ENCODE data around the gene SKAP1. TPM values are rescaled to one million over a fixed set of nuclear protein-coding genes. Genes with fewer than 3 reads are reported as not detected.

SKAP1 gene
- total RNA-seq, 1 donor from 2014 or later: 5.1 TPM

GRCh38 chr17:48406936-48407567, 23.0 kb downstream of the SKAP1 start:
- Histone ChIP-seq H3K27ac (no peak overlapping the region), H3K4me1 (no peaks in the 10 kb centered on the region), H3K4me3 (no peak overlapping the region), H3K36me3 (no peaks in the 10 kb centered on the region), H3K27me3 (peaks cover 58% of the 10 kb centered on the region), H3K9me3 (no peaks in the 10 kb centered on the region)
- intact Hi-C loops (cut with DNase I): no loop called here
- TF ChIP-seq CTCF (IDR thresholded peaks at IDR 0.05): no peak
- DNase-seq (no peak), ATAC-seq (no peak)

GRCh38 chr17:48394821-48395220, 35.2 kb downstream of the SKAP1 start:
- no peak overlapping the region for H3K4me3 ChIP-seq
- no peak for DNase-seq

GRCh38 chr17:48393283-48393682, 36.7 kb downstream of the SKAP1 start:
- Histone ChIP-seq H3K4me3 (no peak overlapping the region), H3K9me3 (no peaks in the 10 kb centered on the region), H3K4me1 (no peaks in the 10 kb centered on the region), H3K27ac (no peak overlapping the region), H3K27me3 (peaks cover 31% of the 10 kb centered on the region), H3K36me3 (no peaks in the 10 kb centered on the region)
- no peak for ATAC-seq
- no peak for DNase-seq
- intact Hi-C loops (cut with DNase I): no loop called here
- no peak for TF ChIP-seq CTCF (IDR thresholded peaks at IDR 0.05)

More at GRCh38 chr17:48394821-48395220, 35.2 kb downstream of the SKAP1 start:
- Histone ChIP-seq H3K9me3 (no peaks in the 10 kb centered on the region), H3K36me3 (no peaks in the 10 kb centered on the region), H3K27ac (no peak overlapping the region), H3K4me1 (no peaks in the 10 kb centered on the region), H3K27me3 (peaks cover 29% of the 10 kb centered on the region)
- no peak for TF ChIP-seq CTCF (IDR thresholded peaks at IDR 0.05)
- ATAC-seq: no peak
- intact Hi-C loops (cut with DNase I): no loop called here

GRCh38 chr17:48392857-48393256, 37.2 kb downstream of the SKAP1 start:
- H3K27me3 ChIP-seq: peaks cover 35% of the 10 kb centered on the region
- no peaks in the 10 kb centered on the region for H3K4me1 ChIP-seq
- H3K27ac ChIP-seq: no peak overlapping the region
- intact Hi-C loops (cut with DNase I): no loop called here
- H3K4me3 ChIP-seq: no peak overlapping the region
- H3K9me3 ChIP-seq: no peaks in the 10 kb centered on the region
- H3K36me3 ChIP-seq: no peaks in the 10 kb centered on the region
- TF ChIP-seq CTCF (IDR thresholded peaks at IDR 0.05): no peak
- ATAC-seq: no peak
- no peak for DNase-seq

GRCh38 chr17:48391444-48391843, 38.6 kb downstream of the SKAP1 start:
- intact Hi-C loops (cut with DNase I): no loop called here
- TF ChIP-seq CTCF (IDR thresholded peaks at IDR 0.05): no peak
- H3K4me1 ChIP-seq: no peaks in the 10 kb centered on the region
- no peak for ATAC-seq
- no peak for DNase-seq
- peaks cover 46% of the 10 kb centered on the region for H3K27me3 ChIP-seq
- H3K36me3 ChIP-seq: no peaks in the 10 kb centered on the region
- no peak overlapping the region for H3K4me3 ChIP-seq
- H3K27ac ChIP-seq: no peak overlapping the region
- H3K9me3 ChIP-seq: no peaks in the 10 kb centered on the region

GRCh38 chr17:48389903-48390302, 40.1 kb downstream of the SKAP1 start:
- no peak for TF ChIP-seq CTCF (IDR thresholded peaks at IDR 0.05)
- no peaks in the 10 kb centered on the region for H3K9me3 ChIP-seq
- intact Hi-C loops (cut with DNase I): loop anchor here (10.0 kb wide), 1 partner anchor 65 kb away; no protein-coding TSS in a partner anchor
- H3K27me3 ChIP-seq: peaks cover 45% of the 10 kb centered on the region
- H3K27ac ChIP-seq: no peak overlapping the region
- DNase-seq (no peak), ATAC-seq (no peak)
- no peaks in the 10 kb centered on the region for H3K36me3 ChIP-seq
- no peak overlapping the region for H3K4me3 ChIP-seq
- no peaks in the 10 kb centered on the region for H3K4me1 ChIP-seq
